ENCODE measurements around the gene TMEM247. TPM values are rescaled to one million over a fixed set of nuclear protein-coding genes. Genes with fewer than 3 reads are reported as not detected.
"Not testable (repeated sequence)": the region's sequence is repeated elsewhere in the genome, so short reads cannot be mapped to it uniquely, and the experiment has no call there.

The TMEM247 gene
- total and polyA plus RNA-seq, 10 of the 15 experiments (the other 5 are each of a cell fraction or from before 2014, with no cell fraction given): not detected

DNA sequence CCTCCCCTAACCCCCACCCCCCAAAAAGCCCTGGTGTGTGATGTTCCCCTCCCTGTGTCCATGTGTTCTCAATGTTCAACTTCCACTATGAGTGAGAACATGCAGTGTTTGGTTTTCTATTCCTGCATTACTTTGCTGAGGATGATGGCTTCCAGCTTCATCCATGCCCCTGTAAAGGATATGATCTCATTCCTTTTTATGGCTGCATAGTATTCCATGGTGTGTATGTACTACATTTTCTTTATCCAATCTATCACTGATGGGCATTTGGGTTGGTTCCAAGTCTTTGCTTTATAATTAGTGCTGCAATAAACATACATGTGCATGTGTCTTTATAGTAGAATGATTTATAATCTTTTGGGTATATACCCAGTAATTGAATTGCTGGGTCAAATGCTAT lies 43.0 kb downstream of the TMEM247 start:
- DNase-seq (ENCODE audit: low read depth, low spot score); in situ Hi-C loops (cut with MboI); H3K27me3 ChIP-seq (replicated peaks in 1 of 2; ENCODE audit: control insufficient read depth in 2 of 2, insufficient read depth in 2 of 2, low read length in 1 of 2); H3K9me3 ChIP-seq (replicated peaks; ENCODE audit: control insufficient read depth, insufficient read depth, low read length); intact Hi-C loops (cut with micrococcal nuclease; ENCODE audit: unreplicated experiment); H3K9ac ChIP-seq (ENCODE audit: control insufficient read depth, insufficient read depth, low read length); H3K79me2 ChIP-seq (ENCODE audit: control insufficient read depth, insufficient read depth, low read length); H3K4me2 ChIP-seq (ENCODE audit: control insufficient read depth, insufficient read depth); ATAC-seq; H3K27ac ChIP-seq (ENCODE audit: control insufficient read depth, insufficient read depth); H3K36me3 ChIP-seq (ENCODE audit: control insufficient read depth in 2 of 2, insufficient read depth in 2 of 2, low read length in 1 of 2); H3K4me1 ChIP-seq (ENCODE audit: control insufficient read depth, insufficient read depth, low read length); H3K4me3 ChIP-seq; H4K20me1 ChIP-seq (ENCODE audit: control insufficient read depth, insufficient read depth); BruUV-seq (replicated peaks); FAIRE-seq; H2AFZ ChIP-seq (ENCODE audit: control insufficient read depth, low read depth, low read length): not testable (repeated sequence)
- ChIA-PET CTCF (interaction anchor here (1.2 kb wide), 1 partner anchor 11 kb away, joined by 3 read pairs; no protein-coding TSS in a partner anchor), POLR2A (interaction anchor here (0.9 to 1.0 kb wide), 2 partner anchors 15 to 16 kb away, joined by 3 read pairs; no protein-coding TSS in a partner anchor), RAD21 (ENCODE audit: unreplicated experiment) (interaction anchor here (1.6 kb wide), 1 partner anchor 9 kb away, joined by 3 read pairs; no protein-coding TSS in a partner anchor), SMC1A (ENCODE audit: uncharacterized antibody, unreplicated experiment) (interaction anchor here (0.6 kb wide), 1 partner anchor 12 kb away, joined by 3 read pairs; no protein-coding TSS in a partner anchor)

DNA sequence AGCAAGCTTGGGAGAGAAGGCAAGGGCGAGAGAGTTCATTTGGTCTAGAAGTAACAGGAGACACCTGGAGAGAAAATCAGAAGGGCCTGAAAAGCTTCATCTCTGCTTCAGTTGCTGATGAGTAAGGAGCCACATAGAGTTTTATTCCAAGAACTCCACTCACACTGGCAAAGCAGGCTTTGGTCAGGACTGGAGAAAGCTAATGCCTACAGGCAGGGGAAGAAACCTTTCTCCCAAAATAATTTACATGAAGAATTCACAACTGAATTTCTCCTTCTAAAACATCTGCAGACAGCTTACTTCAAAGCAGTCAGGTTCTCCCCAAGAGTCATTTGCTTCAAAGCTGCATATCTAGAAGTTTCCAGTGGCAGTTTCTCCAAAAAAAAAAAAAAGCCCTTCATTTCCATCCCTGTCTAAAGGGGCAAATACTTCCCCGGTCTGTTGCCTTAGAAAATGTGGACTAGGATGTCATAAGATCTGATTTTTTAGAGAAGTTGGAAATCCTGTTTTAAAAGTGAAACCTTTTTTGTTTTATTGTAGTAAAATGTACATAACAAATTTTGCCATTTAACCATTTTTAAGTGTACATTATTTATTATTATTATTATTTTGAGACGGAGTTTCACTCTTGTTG lies 46.3 kb downstream of the TMEM247 start:
- ChIA-PET RAD21 (ENCODE audit: unreplicated experiment) (no interaction called here), POLR2A (interaction anchor here (0.7 kb wide), 2 partner anchors 911 to 1258 kb away, joined by 3 read pairs; no protein-coding TSS in a partner anchor), CTCF (interaction anchor here (0.8 kb wide), 1 partner anchor 20 kb away, joined by 3 read pairs; no protein-coding TSS in a partner anchor), SMC1A (ENCODE audit: uncharacterized antibody, unreplicated experiment) (no interaction called here)
- no peak for FAIRE-seq
- no peak for DNase-seq (ENCODE audit: low read depth, low spot score)
- Histone ChIP-seq H3K4me3 (no peak overlapping the region), H3K79me2 (ENCODE audit: control insufficient read depth, insufficient read depth, low read length) (no peaks in the 10 kb centered on the region), H3K9ac (ENCODE audit: control insufficient read depth, insufficient read depth, low read length) (no peak overlapping the region), H4K20me1 (ENCODE audit: control insufficient read depth, insufficient read depth) (no peaks in the 10 kb centered on the region), H3K9me3 (replicated peaks; ENCODE audit: control insufficient read depth, insufficient read depth, low read length) (no peaks in the 10 kb centered on the region; the same call in 1 of the 3 replicates), H3K27ac (ENCODE audit: control insufficient read depth, insufficient read depth) (no peak overlapping the region), H3K4me1 (ENCODE audit: control insufficient read depth, insufficient read depth, low read length) (0 out of 2 replicates have a peak, but pooled peaks cover 4% of the 10 kb centered on the region), H3K4me2 (ENCODE audit: control insufficient read depth, insufficient read depth) (no peak overlapping the region), H3K36me3 (ENCODE audit: control insufficient read depth in 2 of 2, insufficient read depth in 2 of 2, low read length in 1 of 2) (no peaks in the 10 kb centered on the region), H2AFZ (ENCODE audit: control insufficient read depth, low read depth, low read length) (no peak overlapping the region), H3K27me3 (replicated peaks in 1 of 2; ENCODE audit: control insufficient read depth in 2 of 2, insufficient read depth in 2 of 2, low read length in 1 of 2) (no peaks in the 10 kb centered on the region)
- no TSS peak for BruUV-seq (replicated peaks)
- TF ChIP-seq TAF1 (IDR thresholded peaks at IDR 0.05; ENCODE audit: borderline replicate concordance, low read depth, low read length) (no peak), ZSCAN29 (IDR thresholded peaks at IDR 0.05) (no peak), RAD51 (IDR thresholded peaks at IDR 0.05) (no peak), SIN3A (IDR thresholded peaks at IDR 0.05; ENCODE audit: low read depth, low read length) (no peak)
- intact Hi-C loops (cut with micrococcal nuclease; ENCODE audit: unreplicated experiment): no loop called here
- in situ Hi-C loops (cut with MboI): no loop called here
- no peak for ATAC-seq
- WGBS (ENCODE audit: insufficient coverage, insufficient replicate concordance, low lambda C conversion rate, missing lambda C conversion rate): 90% methylated on average over 3 of the region's 3 CpGs

All from GM12878 (cell line).